Liver (tissue), 9 donors: ENCODE results near the gene PAX8. TPM values are rescaled to one million over a fixed set of nuclear protein-coding genes. Genes with fewer than 3 reads are reported as not detected.

ENCODE experiments used
- DNase-seq: peaks from one replicate; pipeline ENCODE4 v3.0.0-alpha.2; 2017; ENCODE audit warnings: low spot score
- H3K27ac ChIP-seq, 2 donors: one replicate each; pipeline ENCODE4 v1.7.0; 2013; ENCODE audit warnings: inconsistent platforms in 2 of 2, low read length in 2 of 2, control low read depth in 1 of 2, low read depth in 1 of 2, mild to moderate bottlenecking in 1 of 2
- H3K27me3 ChIP-seq, 4 donors: one replicate each; pipeline versions ENCODE4 v1.6.1 to v1.7.0; 2013; ENCODE audit warnings: low read length in 3 of 4, inconsistent platforms in 1 of 4, mild to moderate bottlenecking in 1 of 4, moderate library complexity in 1 of 4; ENCODE audit not compliant: control insufficient read depth in 4 of 4, insufficient read depth in 4 of 4
- H3K36me3 ChIP-seq, 4 donors: one replicate each; pipeline versions ENCODE4 v1.6.1 to v1.7.0; 2013; ENCODE audit warnings: low read length in 3 of 4, mild to moderate bottlenecking in 3 of 4, low read depth in 1 of 4, moderate library complexity in 1 of 4; ENCODE audit not compliant: control insufficient read depth in 4 of 4, insufficient read depth in 3 of 4
- H3K4me1 ChIP-seq, 4 donors: one replicate each; pipeline versions ENCODE4 v1.6.1 to v1.7.0; 2013; ENCODE audit warnings: low read length in 3 of 4, mild to moderate bottlenecking in 3 of 4, moderate library complexity in 1 of 4; ENCODE audit not compliant: control insufficient read depth in 4 of 4, insufficient read depth in 4 of 4
- H3K4me3 ChIP-seq, 3 donors: one replicate each; pipeline versions ENCODE4 v1.6.1 to v1.7.0; 2013; ENCODE audit warnings: low read length in 3 of 3, control low read depth in 1 of 3, low read depth in 1 of 3, mild to moderate bottlenecking in 1 of 3
- H3K9ac ChIP-seq, 2 donors: one replicate each; pipeline ENCODE4 v1.7.0; 2013; ENCODE audit warnings: low read length in 2 of 2, mild to moderate bottlenecking in 2 of 2, moderate library complexity in 2 of 2, control low read depth in 1 of 2, low read depth in 1 of 2
- H3K9me3 ChIP-seq, 4 donors: one replicate each; pipeline versions ENCODE4 v1.6.1 to v1.7.0; 2013; ENCODE audit warnings: low read length in 3 of 4; ENCODE audit not compliant: control insufficient read depth in 4 of 4
- EGR1 ChIP-seq, 2 donors: IDR thresholded peaks; 2 replicates each; pipeline ENCODE4 v1.6.1; 2016 to 2018; ENCODE audit warnings: antibody characterized with exemption in 2 of 2, low read depth in 2 of 2
- FOXA1 ChIP-seq: IDR thresholded peaks from 2 replicates; pipeline ENCODE4 v1.6.1; 2016; ENCODE audit warnings: antibody characterized with exemption
- FOXA2 ChIP-seq: IDR thresholded peaks from 2 replicates; pipeline ENCODE4 v1.6.1; 2016; ENCODE audit warnings: antibody characterized with exemption
- GABPA ChIP-seq, 2 donors: IDR thresholded peaks in 1 of 2; conservative IDR thresholded peaks in 1 of 2; 2 replicates each; pipeline ENCODE4 v1.6.1; 2016; ENCODE audit warnings: antibody characterized with exemption in 2 of 2, mild to moderate bottlenecking in 1 of 2, moderate library complexity in 1 of 2
- HNF4G ChIP-seq: IDR thresholded peaks from 2 replicates; pipeline ENCODE4 v1.6.1; 2016; ENCODE audit warnings: antibody characterized with exemption
- JUND ChIP-seq, 2 donors: IDR thresholded peaks; 2 replicates each; pipeline ENCODE4 v1.6.1; 2016; ENCODE audit warnings: antibody characterized with exemption in 2 of 2
- NR2F2 ChIP-seq: IDR thresholded peaks from 2 replicates; pipeline ENCODE4 v1.6.1; 2016; ENCODE audit warnings: antibody characterized with exemption
- RAD21 ChIP-seq, 2 donors: IDR thresholded peaks; 2 replicates each; pipeline ENCODE4 v1.6.1; 2016; ENCODE audit warnings: antibody characterized with exemption in 2 of 2, mild to moderate bottlenecking in 2 of 2
- RXRA ChIP-seq, 2 donors: IDR thresholded peaks; 2 replicates each; pipeline ENCODE4 v1.6.1; 2017 to 2018; ENCODE audit warnings: antibody characterized with exemption in 2 of 2, mild to moderate bottlenecking in 1 of 2
- SP1 ChIP-seq: IDR thresholded peaks from 2 replicates; pipeline ENCODE4 v1.6.1; 2018; ENCODE audit warnings: antibody characterized with exemption, mild to moderate bottlenecking
- TAF1 ChIP-seq: conservative IDR thresholded peaks from 2 replicates; pipeline ENCODE4 v1.6.1; 2016; ENCODE audit warnings: antibody characterized with exemption, mild to moderate bottlenecking
- YY1 ChIP-seq: IDR thresholded peaks from 2 replicates; pipeline ENCODE4 v1.6.1; 2016; ENCODE audit warnings: antibody characterized with exemption, mild to moderate bottlenecking
- WGBS: extraction: QIAGEN DNeasy Blood & Tissue Kit; methylation state at CpG from one replicate; pipeline ENCODE4 v1.1.7; 2013; 5-methylcytosine and 5-hydroxymethylcytosine counted together
- polyA plus RNA-seq, 2 donors: library from polyadenylated mRNA; stranded (reverse) in 1 of 2; unstranded in 1 of 2; fragments of 200-250 nt in 1 of 2; fragments of >200 nt in 1 of 2; fragmentation: Nextera tagmentation in 1 of 2; extraction: Ambion mirVana in 1 of 2; gene quantifications; one replicate each; pipeline versions ENCODE4 v1.2.1 to v1.2.3, GENCODE V29; 2013 to 2015
- total RNA-seq, 2 donors: library from RNA; depleted of rRNA; stranded (reverse); fragments of >200 nt; gene quantifications; one replicate each; pipeline ENCODE4 v1.2.3, GENCODE V29; 2014
- TF ChIP-seq, protein P1 (sequence below): IDR thresholded peaks from 2 replicates; pipeline ENCODE4 v1.6.1; 2016; ENCODE audit warnings: antibody characterized with exemption
- TF ChIP-seq, protein P2 (sequence below): IDR thresholded peaks from 2 replicates; pipeline ENCODE4 v1.6.1; 2016; ENCODE audit warnings: antibody characterized with exemption
- TF ChIP-seq, protein P3 (sequence below): IDR thresholded peaks from 2 replicates; pipeline ENCODE4 v1.6.1; 2016; ENCODE audit warnings: antibody characterized with exemption, mild to moderate bottlenecking
- donor health status: healthy.
- donor health status: healthy.
- donor health status: healthy.
- donor health status: healthy.
- donor health status: healthy.

PAX8 gene
- total and polyA plus RNA-seq, 4 donors: 0.09 to 0.85 (median 0.33) TPM

DNA sequence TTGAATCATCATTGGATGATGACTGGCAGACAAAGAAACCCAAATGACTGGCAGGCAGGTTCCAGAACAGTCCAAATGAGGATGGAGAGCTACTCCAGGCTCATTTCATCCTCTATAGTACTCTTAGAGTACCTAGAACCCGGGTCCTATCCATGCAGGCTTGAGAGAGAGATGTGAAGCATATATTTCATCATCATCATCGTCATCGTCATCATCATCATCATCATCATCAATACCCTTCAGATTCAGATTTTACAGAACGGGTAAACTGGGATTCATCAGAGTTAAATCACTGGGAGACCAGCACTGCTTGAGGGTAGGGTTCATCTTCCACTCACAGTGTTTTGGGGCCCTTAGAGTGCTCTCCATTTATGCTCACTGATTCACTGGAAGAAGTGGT is 52.3 kb downstream of the PAX8 start:
- DNase-seq: no peak
- no peak overlapping the region for H3K4me3 ChIP-seq
- H3K9me3 ChIP-seq: no peaks in the 10 kb centered on the region
- no peaks in the 10 kb centered on the region for H3K4me1 ChIP-seq
- H3K27me3 ChIP-seq: no peaks in the 10 kb centered on the region
- WGBS: 96% methylated on average over 4 of the region's 4 CpGs
- H3K36me3 ChIP-seq: no peaks in the 10 kb centered on the region
- no peak overlapping the region for H3K9ac ChIP-seq
- TF ChIP-seq EGR1 (IDR thresholded peaks at IDR 0.05; ENCODE audit: low read depth in 2 of 2): no peak
- no peak for TF ChIP-seq NR2F2
- TF ChIP-seq TAF1: no peak
- no peak for TF ChIP-seq YY1
- no peak for TF ChIP-seq SP1
- TF ChIP-seq FOXA1: no peak
- TF ChIP-seq HNF4G: no peak
- TF ChIP-seq, protein P1, sequence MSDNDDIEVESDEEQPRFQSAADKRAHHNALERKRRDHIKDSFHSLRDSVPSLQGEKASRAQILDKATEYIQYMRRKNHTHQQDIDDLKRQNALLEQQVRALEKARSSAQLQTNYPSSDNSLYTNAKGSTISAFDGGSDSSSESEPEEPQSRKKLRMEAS: no peak
- no peak for TF ChIP-seq FOXA2
- TF ChIP-seq, protein P2, sequence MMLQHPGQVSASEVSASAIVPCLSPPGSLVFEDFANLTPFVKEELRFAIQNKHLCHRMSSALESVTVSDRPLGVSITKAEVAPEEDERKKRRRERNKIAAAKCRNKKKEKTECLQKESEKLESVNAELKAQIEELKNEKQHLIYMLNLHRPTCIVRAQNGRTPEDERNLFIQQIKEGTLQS: no peak
- TF ChIP-seq, protein P3, sequence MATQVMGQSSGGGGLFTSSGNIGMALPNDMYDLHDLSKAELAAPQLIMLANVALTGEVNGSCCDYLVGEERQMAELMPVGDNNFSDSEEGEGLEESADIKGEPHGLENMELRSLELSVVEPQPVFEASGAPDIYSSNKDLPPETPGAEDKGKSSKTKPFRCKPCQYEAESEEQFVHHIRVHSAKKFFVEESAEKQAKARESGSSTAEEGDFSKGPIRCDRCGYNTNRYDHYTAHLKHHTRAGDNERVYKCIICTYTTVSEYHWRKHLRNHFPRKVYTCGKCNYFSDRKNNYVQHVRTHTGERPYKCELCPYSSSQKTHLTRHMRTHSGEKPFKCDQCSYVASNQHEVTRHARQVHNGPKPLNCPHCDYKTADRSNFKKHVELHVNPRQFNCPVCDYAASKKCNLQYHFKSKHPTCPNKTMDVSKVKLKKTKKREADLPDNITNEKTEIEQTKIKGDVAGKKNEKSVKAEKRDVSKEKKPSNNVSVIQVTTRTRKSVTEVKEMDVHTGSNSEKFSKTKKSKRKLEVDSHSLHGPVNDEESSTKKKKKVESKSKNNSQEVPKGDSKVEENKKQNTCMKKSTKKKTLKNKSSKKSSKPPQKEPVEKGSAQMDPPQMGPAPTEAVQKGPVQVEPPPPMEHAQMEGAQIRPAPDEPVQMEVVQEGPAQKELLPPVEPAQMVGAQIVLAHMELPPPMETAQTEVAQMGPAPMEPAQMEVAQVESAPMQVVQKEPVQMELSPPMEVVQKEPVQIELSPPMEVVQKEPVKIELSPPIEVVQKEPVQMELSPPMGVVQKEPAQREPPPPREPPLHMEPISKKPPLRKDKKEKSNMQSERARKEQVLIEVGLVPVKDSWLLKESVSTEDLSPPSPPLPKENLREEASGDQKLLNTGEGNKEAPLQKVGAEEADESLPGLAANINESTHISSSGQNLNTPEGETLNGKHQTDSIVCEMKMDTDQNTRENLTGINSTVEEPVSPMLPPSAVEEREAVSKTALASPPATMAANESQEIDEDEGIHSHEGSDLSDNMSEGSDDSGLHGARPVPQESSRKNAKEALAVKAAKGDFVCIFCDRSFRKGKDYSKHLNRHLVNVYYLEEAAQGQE: no peak
- TF ChIP-seq JUND (IDR thresholded peaks at IDR 0.05): no peak
- TF ChIP-seq GABPA (IDR thresholded peaks at IDR 0.05 in 1 of 2, conservative IDR thresholded peaks at IDR 0.05 in 1 of 2): no peak
- no peak for TF ChIP-seq RXRA (IDR thresholded peaks at IDR 0.05)
- no peak overlapping the region for H3K27ac ChIP-seq

DNA sequence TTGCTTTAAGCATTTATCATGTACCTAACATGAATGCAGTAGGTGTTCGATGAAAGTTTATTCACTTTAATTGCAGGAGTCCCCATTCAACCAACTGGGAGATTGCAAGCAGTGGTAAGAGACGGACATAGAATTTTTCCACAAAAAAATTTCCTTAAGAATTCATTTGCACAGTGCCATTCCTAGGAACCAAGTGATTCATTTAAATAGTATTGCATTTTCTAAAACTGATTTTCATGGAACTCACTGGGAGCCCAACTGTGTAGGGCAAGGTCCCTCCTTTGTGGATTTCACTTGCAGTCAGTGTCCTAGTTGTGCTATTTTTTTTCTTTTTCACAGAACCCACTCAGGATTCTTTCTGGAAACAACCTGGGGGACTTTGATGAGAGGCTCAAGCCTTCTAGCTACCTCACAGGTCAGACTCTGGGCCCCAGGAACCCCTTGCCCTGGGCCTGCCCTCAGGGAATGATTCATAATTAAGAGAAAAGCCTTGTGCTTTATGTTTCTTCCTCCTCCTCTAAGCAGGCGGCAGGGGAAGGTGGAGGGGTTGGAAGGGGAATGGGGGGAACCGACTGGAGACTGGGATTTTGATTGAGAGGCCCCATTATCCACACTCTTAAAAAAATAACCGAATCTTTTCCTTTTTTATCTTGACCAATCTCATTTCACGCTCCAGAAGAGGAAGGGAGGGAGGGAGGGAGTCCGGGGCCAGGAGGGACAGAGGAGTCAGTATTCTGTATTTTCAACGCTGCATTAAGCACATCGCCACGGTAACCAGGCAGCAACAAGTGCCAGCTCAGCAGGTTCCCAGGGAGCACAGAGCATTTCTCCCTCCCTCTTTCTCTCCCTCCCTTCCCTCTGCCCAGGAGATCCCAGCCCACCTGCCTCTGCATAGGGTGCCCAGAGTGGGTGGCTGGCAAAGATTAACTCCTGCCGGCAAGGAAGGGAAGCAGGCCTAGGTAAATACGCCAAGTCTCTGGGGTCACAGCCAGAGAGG is 53.2 kb downstream of the PAX8 start:
- Histone ChIP-seq H3K4me1 (no peaks in the 10 kb centered on the region), H3K9ac (no peak overlapping the region), H3K27me3 (no peaks in the 10 kb centered on the region), H3K9me3 (no peaks in the 10 kb centered on the region), H3K4me3 (no peak overlapping the region), H3K36me3 (no peaks in the 10 kb centered on the region), H3K27ac (no peak overlapping the region)
- 71% methylated on average over 12 of the region's 12 CpGs for WGBS
- no peak for DNase-seq
- no peak for TF ChIP-seq GABPA (IDR thresholded peaks at IDR 0.05 in 1 of 2, conservative IDR thresholded peaks at IDR 0.05 in 1 of 2)
- TF ChIP-seq JUND (IDR thresholded peaks at IDR 0.05): no peak
- TF ChIP-seq, protein P1: no peak
- no peak for TF ChIP-seq SP1
- TF ChIP-seq RAD21 (IDR thresholded peaks at IDR 0.05): no peak
- no peak for TF ChIP-seq RXRA (IDR thresholded peaks at IDR 0.05)
